ENCODE measurements around the gene TAF1C.
"Not testable (repeated sequence)": the region's sequence is repeated elsewhere in the genome, so short reads cannot be mapped to it uniquely, and the experiment has no call there.

DNA sequence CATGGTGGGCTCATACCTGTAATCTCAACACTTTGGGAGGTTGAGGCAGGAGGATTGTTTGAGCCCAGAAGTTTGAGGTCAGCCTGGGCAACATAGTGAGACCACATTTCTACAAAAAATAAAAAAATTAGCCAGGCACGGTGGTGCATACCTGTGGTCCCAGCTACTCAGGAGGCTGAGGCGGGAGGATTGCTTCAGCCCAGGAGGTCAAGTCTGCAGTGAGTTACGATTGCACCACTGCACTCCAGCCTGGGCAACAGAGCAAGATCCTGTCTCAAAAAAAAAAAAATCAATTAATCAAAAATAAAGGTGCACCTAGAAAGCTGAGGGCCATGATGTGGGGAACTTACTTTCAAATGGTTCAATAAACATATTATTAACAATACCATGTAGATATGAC lies 29.3 kb upstream of the TAF1C start:
- TF ChIP-seq, protein P1, sequence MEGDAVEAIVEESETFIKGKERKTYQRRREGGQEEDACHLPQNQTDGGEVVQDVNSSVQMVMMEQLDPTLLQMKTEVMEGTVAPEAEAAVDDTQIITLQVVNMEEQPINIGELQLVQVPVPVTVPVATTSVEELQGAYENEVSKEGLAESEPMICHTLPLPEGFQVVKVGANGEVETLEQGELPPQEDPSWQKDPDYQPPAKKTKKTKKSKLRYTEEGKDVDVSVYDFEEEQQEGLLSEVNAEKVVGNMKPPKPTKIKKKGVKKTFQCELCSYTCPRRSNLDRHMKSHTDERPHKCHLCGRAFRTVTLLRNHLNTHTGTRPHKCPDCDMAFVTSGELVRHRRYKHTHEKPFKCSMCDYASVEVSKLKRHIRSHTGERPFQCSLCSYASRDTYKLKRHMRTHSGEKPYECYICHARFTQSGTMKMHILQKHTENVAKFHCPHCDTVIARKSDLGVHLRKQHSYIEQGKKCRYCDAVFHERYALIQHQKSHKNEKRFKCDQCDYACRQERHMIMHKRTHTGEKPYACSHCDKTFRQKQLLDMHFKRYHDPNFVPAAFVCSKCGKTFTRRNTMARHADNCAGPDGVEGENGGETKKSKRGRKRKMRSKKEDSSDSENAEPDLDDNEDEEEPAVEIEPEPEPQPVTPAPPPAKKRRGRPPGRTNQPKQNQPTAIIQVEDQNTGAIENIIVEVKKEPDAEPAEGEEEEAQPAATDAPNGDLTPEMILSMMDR (IDR thresholded peaks at IDR 0.05) = not testable (repeated sequence)
- TF ChIP-seq CBFB (CRISPR knock-in tag; IDR thresholded peaks at IDR 0.05; ENCODE audit: low read depth); NFYB (CRISPR knock-in tag; conservative IDR thresholded peaks at IDR 0.05; ENCODE audit: low read depth); GABPB1 (CRISPR knock-in tag; IDR thresholded peaks at IDR 0.05); NR2C2 (CRISPR knock-in tag; IDR thresholded peaks at IDR 0.05); RORB (CRISPR knock-in tag; IDR thresholded peaks at IDR 0.05); TP53 (CRISPR knock-in tag; IDR thresholded peaks at IDR 0.05): not testable (repeated sequence)
- TF ChIP-seq, protein P2, sequence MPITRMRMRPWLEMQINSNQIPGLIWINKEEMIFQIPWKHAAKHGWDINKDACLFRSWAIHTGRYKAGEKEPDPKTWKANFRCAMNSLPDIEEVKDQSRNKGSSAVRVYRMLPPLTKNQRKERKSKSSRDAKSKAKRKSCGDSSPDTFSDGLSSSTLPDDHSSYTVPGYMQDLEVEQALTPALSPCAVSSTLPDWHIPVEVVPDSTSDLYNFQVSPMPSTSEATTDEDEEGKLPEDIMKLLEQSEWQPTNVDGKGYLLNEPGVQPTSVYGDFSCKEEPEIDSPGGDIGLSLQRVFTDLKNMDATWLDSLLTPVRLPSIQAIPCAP (CRISPR knock-in tag; IDR thresholded peaks at IDR 0.05) = not testable (repeated sequence)
- TF ChIP-seq, protein P3, sequence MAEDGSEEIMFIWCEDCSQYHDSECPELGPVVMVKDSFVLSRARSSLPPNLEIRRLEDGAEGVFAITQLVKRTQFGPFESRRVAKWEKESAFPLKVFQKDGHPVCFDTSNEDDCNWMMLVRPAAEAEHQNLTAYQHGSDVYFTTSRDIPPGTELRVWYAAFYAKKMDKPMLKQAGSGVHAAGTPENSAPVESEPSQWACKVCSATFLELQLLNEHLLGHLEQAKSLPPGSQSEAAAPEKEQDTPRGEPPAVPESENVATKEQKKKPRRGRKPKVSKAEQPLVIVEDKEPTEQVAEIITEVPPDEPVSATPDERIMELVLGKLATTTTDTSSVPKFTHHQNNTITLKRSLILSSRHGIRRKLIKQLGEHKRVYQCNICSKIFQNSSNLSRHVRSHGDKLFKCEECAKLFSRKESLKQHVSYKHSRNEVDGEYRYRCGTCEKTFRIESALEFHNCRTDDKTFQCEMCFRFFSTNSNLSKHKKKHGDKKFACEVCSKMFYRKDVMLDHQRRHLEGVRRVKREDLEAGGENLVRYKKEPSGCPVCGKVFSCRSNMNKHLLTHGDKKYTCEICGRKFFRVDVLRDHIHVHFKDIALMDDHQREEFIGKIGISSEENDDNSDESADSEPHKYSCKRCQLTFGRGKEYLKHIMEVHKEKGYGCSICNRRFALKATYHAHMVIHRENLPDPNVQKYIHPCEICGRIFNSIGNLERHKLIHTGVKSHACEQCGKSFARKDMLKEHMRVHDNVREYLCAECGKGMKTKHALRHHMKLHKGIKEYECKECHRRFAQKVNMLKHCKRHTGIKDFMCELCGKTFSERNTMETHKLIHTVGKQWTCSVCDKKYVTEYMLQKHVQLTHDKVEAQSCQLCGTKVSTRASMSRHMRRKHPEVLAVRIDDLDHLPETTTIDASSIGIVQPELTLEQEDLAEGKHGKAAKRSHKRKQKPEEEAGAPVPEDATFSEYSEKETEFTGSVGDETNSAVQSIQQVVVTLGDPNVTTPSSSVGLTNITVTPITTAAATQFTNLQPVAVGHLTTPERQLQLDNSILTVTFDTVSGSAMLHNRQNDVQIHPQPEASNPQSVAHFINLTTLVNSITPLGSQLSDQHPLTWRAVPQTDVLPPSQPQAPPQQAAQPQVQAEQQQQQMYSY (CRISPR knock-in tag; IDR thresholded peaks at IDR 0.05) = not testable (repeated sequence)
- TF ChIP-seq, protein P4, sequence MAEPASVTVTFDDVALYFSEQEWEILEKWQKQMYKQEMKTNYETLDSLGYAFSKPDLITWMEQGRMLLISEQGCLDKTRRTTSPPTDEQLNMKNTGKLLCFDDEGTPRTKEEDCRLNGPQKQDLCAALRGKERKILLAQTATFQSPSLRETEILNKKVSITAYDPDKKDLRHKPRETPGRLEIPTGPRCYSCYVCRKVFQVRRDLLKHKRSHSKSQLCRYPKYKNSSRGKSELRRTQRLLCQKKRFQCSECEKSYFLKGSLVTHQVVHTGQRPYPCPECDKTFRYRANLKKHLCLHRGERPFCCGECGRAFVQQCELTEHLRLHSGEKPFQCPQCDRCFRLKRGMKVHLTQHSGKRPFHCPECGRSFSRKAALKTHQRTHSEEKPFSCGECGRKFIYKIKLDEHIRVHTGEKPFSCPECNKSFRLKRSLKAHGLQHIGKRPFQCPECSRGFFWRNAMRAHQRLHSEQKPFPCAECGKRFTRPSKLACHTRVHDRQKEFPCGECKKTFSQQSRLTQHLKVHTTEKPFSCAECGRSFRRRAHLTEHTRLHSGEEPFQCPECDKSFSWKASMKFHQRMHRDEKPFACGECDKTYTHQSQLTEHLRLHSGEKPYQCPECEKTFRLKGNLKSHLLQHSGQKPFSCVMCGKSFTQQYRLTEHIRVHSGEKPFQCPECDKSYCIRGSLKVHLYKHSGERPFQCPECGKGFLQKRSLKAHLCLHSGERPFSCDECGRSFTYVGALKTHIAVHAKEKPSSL (CRISPR knock-in tag; conservative IDR thresholded peaks at IDR 0.05) = not testable (repeated sequence)
- TF ChIP-seq, protein P5, sequence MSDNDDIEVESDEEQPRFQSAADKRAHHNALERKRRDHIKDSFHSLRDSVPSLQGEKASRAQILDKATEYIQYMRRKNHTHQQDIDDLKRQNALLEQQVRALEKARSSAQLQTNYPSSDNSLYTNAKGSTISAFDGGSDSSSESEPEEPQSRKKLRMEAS (CRISPR knock-in tag; IDR thresholded peaks at IDR 0.05) = not testable (repeated sequence)
